ENCODE measurements around the gene ZFYVE21.

The ZFYVE21 gene

DNA sequence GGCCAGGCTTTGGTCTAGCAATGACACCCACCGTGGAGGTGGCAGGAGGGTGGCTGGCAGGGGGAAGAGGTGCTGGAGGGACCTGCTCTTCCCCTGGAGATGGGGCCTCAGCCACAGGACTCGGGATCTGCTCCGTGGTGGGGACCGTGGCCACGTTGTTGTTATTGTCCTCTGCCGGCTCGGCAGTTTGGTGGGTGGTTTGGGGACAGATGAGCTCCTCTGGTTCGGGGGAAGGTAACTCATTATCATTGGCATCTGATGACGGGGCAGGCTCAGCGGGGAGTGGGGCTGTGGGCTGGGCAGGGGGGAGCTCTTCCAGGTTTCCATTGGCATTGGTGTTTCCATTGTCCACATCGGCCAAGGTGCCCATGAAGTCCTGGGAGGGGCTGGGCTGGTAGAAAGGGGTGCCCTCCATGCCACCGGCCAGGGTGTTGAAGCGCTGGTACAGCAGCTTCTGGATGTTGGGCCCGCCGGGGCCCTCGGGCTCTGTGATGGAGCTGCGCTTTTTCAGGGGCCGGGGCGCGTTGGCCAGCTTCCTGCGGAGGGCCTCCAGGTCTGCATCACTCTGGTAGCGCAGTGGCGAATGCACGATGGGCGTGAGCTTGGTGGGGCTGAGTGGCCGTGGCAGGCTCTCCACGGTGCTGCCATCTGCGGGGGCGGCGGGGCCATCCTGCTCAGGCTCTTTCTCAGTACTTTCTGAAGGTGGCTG is 24.3 kb downstream of the ZFYVE21 start:
- H3K9me2 ChIP-seq (replicated peaks; ENCODE audit: control insufficient read depth, low read length) = no peaks in the 10 kb centered on the region
- peaks cover 9% of the 10 kb centered on the region for H3K4me1 ChIP-seq (ENCODE audit: control insufficient read depth, low read length)
- H3K4me3 ChIP-seq (ENCODE audit: low read length) = no peak overlapping the region
- no peaks in the 10 kb centered on the region for H3K79me2 ChIP-seq (ENCODE audit: control insufficient read depth, low read length)
- TF ChIP-seq, protein P1, sequence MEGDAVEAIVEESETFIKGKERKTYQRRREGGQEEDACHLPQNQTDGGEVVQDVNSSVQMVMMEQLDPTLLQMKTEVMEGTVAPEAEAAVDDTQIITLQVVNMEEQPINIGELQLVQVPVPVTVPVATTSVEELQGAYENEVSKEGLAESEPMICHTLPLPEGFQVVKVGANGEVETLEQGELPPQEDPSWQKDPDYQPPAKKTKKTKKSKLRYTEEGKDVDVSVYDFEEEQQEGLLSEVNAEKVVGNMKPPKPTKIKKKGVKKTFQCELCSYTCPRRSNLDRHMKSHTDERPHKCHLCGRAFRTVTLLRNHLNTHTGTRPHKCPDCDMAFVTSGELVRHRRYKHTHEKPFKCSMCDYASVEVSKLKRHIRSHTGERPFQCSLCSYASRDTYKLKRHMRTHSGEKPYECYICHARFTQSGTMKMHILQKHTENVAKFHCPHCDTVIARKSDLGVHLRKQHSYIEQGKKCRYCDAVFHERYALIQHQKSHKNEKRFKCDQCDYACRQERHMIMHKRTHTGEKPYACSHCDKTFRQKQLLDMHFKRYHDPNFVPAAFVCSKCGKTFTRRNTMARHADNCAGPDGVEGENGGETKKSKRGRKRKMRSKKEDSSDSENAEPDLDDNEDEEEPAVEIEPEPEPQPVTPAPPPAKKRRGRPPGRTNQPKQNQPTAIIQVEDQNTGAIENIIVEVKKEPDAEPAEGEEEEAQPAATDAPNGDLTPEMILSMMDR (IDR thresholded peaks at IDR 0.05; ENCODE audit: low read depth, low read length, poor library complexity, severe bottlenecking) = no peak
- no peak for TF ChIP-seq EZH2phosphoT487 (IDR thresholded peaks at IDR 0.05; ENCODE audit: borderline replicate concordance, low read length)
- no peaks in the 10 kb centered on the region for H3K9me3 ChIP-seq (ENCODE audit: control insufficient read depth, insufficient read depth, low read length)
- H3K36me3 ChIP-seq (ENCODE audit: control insufficient read depth, low read length) = no peaks in the 10 kb centered on the region; the same call in 1 of the 2 replicates
- H3K27ac ChIP-seq (ENCODE audit: low read depth, low read length) = no peak overlapping the region
- no peaks in the 10 kb centered on the region for H3F3A ChIP-seq (ENCODE audit: control insufficient read depth, insufficient read depth)
- H3K27me3 ChIP-seq (ENCODE audit: control insufficient read depth, low read length) = no peaks in the 10 kb centered on the region
- H3K4me2 ChIP-seq (ENCODE audit: low read length) = no peak overlapping the region
- no peaks in the 10 kb centered on the region for H4K20me1 ChIP-seq (ENCODE audit: control insufficient read depth, insufficient read depth, low read depth, low read length)

DNA sequence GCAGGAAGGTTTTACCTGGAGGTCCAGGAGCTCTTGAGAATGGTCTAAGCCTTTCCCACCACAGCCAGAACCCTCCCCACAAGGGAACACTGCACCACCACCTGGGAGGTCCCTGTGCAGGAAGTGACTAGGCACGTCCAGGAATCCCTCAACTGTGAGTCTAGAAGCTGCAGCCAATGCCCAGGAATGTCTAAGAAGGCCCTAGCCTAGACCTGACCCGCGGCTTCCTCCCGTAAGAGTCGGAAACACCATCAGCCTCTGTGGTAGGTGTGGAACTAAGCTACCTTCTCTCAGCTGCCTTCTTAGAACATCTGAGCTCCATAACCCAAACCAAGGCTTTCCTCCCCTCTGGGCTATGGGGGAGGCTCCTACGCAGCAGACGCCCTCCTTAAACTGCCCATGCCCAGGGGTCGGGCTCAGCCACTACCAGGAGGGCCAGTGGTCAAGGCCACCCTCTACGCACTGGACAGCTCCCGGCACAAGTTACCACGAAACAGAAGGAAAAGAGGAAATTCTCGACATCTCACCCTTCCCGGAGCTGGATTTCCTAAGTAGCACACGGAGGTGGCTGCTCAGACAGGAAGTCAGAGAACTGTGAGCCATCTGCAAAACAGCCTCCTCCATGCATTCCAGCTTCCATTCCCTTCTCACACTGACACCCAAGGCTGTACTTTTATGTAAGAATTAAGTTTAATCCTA is 25.5 kb downstream of the ZFYVE21 start:
- no peaks in the 10 kb centered on the region for H4K20me1 ChIP-seq (ENCODE audit: control insufficient read depth, insufficient read depth, low read depth, low read length)
- H3K4me2 ChIP-seq (ENCODE audit: low read length) = no peak overlapping the region
- TF ChIP-seq, protein P1 (IDR thresholded peaks at IDR 0.05; ENCODE audit: low read depth, low read length, poor library complexity, severe bottlenecking) = no peak
- H3K9me2 ChIP-seq (replicated peaks; ENCODE audit: control insufficient read depth, low read length) = no peaks in the 10 kb centered on the region
- H3F3A ChIP-seq (ENCODE audit: control insufficient read depth, insufficient read depth) = no peaks in the 10 kb centered on the region
- H3K9me3 ChIP-seq (ENCODE audit: control insufficient read depth, insufficient read depth, low read length) = no peaks in the 10 kb centered on the region
- H3K27ac ChIP-seq (ENCODE audit: low read depth, low read length) = no peak overlapping the region
- H3K4me3 ChIP-seq (ENCODE audit: low read length) = no peak overlapping the region
- no peaks in the 10 kb centered on the region for H3K27me3 ChIP-seq (ENCODE audit: control insufficient read depth, low read length)
- H3K4me1 ChIP-seq (ENCODE audit: control insufficient read depth, low read length) = peaks cover 9% of the 10 kb centered on the region
- no peaks in the 10 kb centered on the region; the same call in 1 of the 2 replicates for H3K36me3 ChIP-seq (ENCODE audit: control insufficient read depth, low read length)
- H3K79me2 ChIP-seq (ENCODE audit: control insufficient read depth, low read length) = no peaks in the 10 kb centered on the region

DNA sequence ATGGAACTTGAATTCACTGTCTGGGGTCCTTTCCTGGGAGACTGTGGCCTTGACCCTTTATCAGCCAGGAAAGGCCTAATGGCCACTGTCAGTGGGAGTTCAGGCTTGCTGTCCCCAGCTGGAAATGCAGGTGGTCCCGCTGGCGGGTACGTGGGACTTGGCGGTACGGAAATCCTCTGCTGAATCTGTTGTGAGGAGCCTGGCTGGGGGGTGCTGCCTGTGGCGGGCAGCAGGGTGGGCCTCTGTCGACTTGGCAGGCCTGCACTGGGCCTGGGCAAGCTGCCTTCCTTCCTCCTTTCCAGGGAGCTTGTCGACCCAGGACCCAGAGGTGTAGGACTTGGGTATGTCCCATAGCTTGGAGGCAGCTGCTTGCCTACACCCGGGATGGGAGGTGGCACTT is 26.3 kb downstream of the ZFYVE21 start:
- no peaks in the 10 kb centered on the region; the same call in 1 of the 2 replicates for H3K36me3 ChIP-seq (ENCODE audit: control insufficient read depth, low read length)
- H3F3A ChIP-seq (ENCODE audit: control insufficient read depth, insufficient read depth) = no peaks in the 10 kb centered on the region
- no peak overlapping the region for H3K4me2 ChIP-seq (ENCODE audit: low read length)
- H3K9me3 ChIP-seq (ENCODE audit: control insufficient read depth, insufficient read depth, low read length) = no peaks in the 10 kb centered on the region
- H3K27me3 ChIP-seq (ENCODE audit: control insufficient read depth, low read length) = no peaks in the 10 kb centered on the region
- no peak for TF ChIP-seq EZH2phosphoT487 (IDR thresholded peaks at IDR 0.05; ENCODE audit: borderline replicate concordance, low read length)
- TF ChIP-seq, protein P1 (IDR thresholded peaks at IDR 0.05; ENCODE audit: low read depth, low read length, poor library complexity, severe bottlenecking) = no peak
- H3K4me3 ChIP-seq (ENCODE audit: low read length) = no peak overlapping the region
- no peaks in the 10 kb centered on the region for H4K20me1 ChIP-seq (ENCODE audit: control insufficient read depth, insufficient read depth, low read depth, low read length)
- H3K9me2 ChIP-seq (replicated peaks; ENCODE audit: control insufficient read depth, low read length) = no peaks in the 10 kb centered on the region
- no peak overlapping the region for H3K27ac ChIP-seq (ENCODE audit: low read depth, low read length)
- H3K4me1 ChIP-seq (ENCODE audit: control insufficient read depth, low read length) = peaks cover 9% of the 10 kb centered on the region
- no peaks in the 10 kb centered on the region for H3K79me2 ChIP-seq (ENCODE audit: control insufficient read depth, low read length)

Measured in DOHH2 (cell line).